ENCODE measurements around the gene ZNF324B. TPM values are rescaled to one million over a fixed set of nuclear protein-coding genes. Genes with fewer than 3 reads are reported as not detected.
"Not testable (repeated sequence)": the region's sequence is repeated elsewhere in the genome, so short reads cannot be mapped to it uniquely, and the experiment has no call there.

The ZNF324B gene
- 1 to 10 TPM in 5 of 6 donors, under 1 TPM in 1; 0.96 to 3.7 (median 2.4) TPM for polyA plus RNA-seq (ENCODE audit: low read depth in 6 of 6)

- ATAC-seq (ENCODE audit: low read depth in 2 of 2) (peak; percentile 95 to 96), DNase-seq (peak; percentile 96)
- peaks cover 0 to 25% of the 10 kb centered on the region in 2 donors for H3K36me3 Mint-ChIP-seq
- peaks cover 0 to 12% (median 8%) of the 10 kb centered on the region in 7 donors for H3K9me3 Mint-ChIP-seq
- peak within 1 kb of the TSS; percentile 87 to 97 (median 91) for H3K4me3 Mint-ChIP-seq
- H3K4me1 Mint-ChIP-seq, result peaks cover 18 to 21% (median 20%) of the 10 kb centered on the region in 3 donors
- H3K27ac Mint-ChIP-seq, result peak within 1 kb of the TSS; percentile 87 to 98 (median 94)
- H3K27me3 Mint-ChIP-seq, result peaks cover 12 to 18% (median 16%) of the 10 kb centered on the region in 3 donors
Observed at GRCh38 chr19:58451358-58452101, at the start of gene ZNF324B. TSS of gene ZNF324B (plus strand) at chr19:58451622. CDS start at chr19:58453702, 2,080 bp downstream.

GRCh38 chr19:58401840-58402421 lies 49.5 kb upstream of the ZNF324B start:
- peaks cover 11 to 23% (median 18%) of the 10 kb centered on the region in 3 donors for H3K4me1 Mint-ChIP-seq
- ATAC-seq (ENCODE audit: low read depth in 2 of 2) (no peak), DNase-seq (no peak)
- H3K27ac Mint-ChIP-seq, result peak overlapping the region in 4 of 6 donors; percentile 90 to 99 (median 98)
- peak overlapping the region in 7 of 8 donors; percentile 9 to 95 (median 90) for H3K4me3 Mint-ChIP-seq
- no peaks in the 10 kb centered on the region for H3K36me3 Mint-ChIP-seq
- H3K9me3 Mint-ChIP-seq, result no peaks in the 10 kb centered on the region
- peaks cover 6 to 26% (median 14%) of the 10 kb centered on the region in 3 donors for H3K27me3 Mint-ChIP-seq

- Mint-ChIP-seq H3K4me3 (peak overlapping the region in 1 of 8 donors; percentile 53), H3K4me1 (peaks cover 29 to 38% (median 35%) of the 10 kb centered on the region in 3 donors), H3K27me3 (peaks cover 0 to 11% (median 6%) of the 10 kb centered on the region in 3 donors)
- not testable (repeated sequence) for H3K36me3 Mint-ChIP-seq; DNase-seq; H3K9me3 Mint-ChIP-seq; H3K27ac Mint-ChIP-seq; ATAC-seq (ENCODE audit: low read depth in 2 of 2)
Observed at GRCh38 chr19:58403920-58404478, 47.4 kb upstream of the ZNF324B start.

GRCh38 chr19:58406818-58407657 lies 44.4 kb upstream of the ZNF324B start:
- Mint-ChIP-seq H3K4me1 (peaks cover 30 to 32% (median 31%) of the 10 kb centered on the region in 3 donors), H3K27me3 (no peaks in the 10 kb centered on the region), H3K4me3 (peak overlapping the region; percentile 92 to 98 (median 98)), H3K9me3 (no peaks in the 10 kb centered on the region), H3K36me3 (no peaks in the 10 kb centered on the region), H3K27ac (peak overlapping the region; percentile 93 to 99 (median 96))
- DNase-seq, result no peak
- no peak for ATAC-seq (ENCODE audit: low read depth in 2 of 2)

GRCh38 chr19:58407658-58408151 lies 43.7 kb upstream of the ZNF324B start:
- ATAC-seq (ENCODE audit: low read depth in 2 of 2) (peak in 1 of 2 donors; percentile 2), DNase-seq (no peak)
- peaks cover 0 to 3% of the 10 kb centered on the region in 2 donors for H3K36me3 Mint-ChIP-seq
- peak overlapping the region; percentile 92 to 98 (median 98) for H3K4me3 Mint-ChIP-seq
- peaks cover 30 to 32% (median 31%) of the 10 kb centered on the region in 3 donors for H3K4me1 Mint-ChIP-seq
- no peaks in the 10 kb centered on the region for H3K27me3 Mint-ChIP-seq
- H3K9me3 Mint-ChIP-seq, result no peaks in the 10 kb centered on the region
- peak overlapping the region; percentile 96 to 99 (median 98) for H3K27ac Mint-ChIP-seq

GRCh38 chr19:58408152-58409009 lies 43.0 kb upstream of the ZNF324B start, which contains the start of gene ZNF584:
TSS of gene ZNF584 (plus strand) at chr19:58408649. CDS start at chr19:58409148, 499 bp downstream.
- H3K27ac Mint-ChIP-seq, result peak within 1 kb of the TSS; percentile 96 to 99 (median 98)
- H3K4me1 Mint-ChIP-seq, result peaks cover 30 to 33% (median 32%) of the 10 kb centered on the region in 3 donors
- H3K4me3 Mint-ChIP-seq, result peak within 1 kb of the TSS; percentile 92 to 98 (median 98)
- DNase-seq, result peak; percentile 95
- no peaks in the 10 kb centered on the region for H3K27me3 Mint-ChIP-seq
- ATAC-seq (ENCODE audit: low read depth in 2 of 2), result peak; percentile 91 to 92
- no peaks in the 10 kb centered on the region for H3K9me3 Mint-ChIP-seq
- peaks cover 0 to 8% of the 10 kb centered on the region in 2 donors for H3K36me3 Mint-ChIP-seq

- peaks cover 0 to 8% of the 10 kb centered on the region in 2 donors for H3K36me3 Mint-ChIP-seq
- H3K27me3 Mint-ChIP-seq, result no peaks in the 10 kb centered on the region
- peaks cover 30 to 33% (median 32%) of the 10 kb centered on the region in 3 donors for H3K4me1 Mint-ChIP-seq
- peak overlapping the region; percentile 92 to 98 (median 98) for H3K4me3 Mint-ChIP-seq
- H3K9me3 Mint-ChIP-seq, result no peaks in the 10 kb centered on the region
- H3K27ac Mint-ChIP-seq, result peak overlapping the region in 5 of 6 donors; percentile 29 to 96 (median 80)
- DNase-seq (no peak), ATAC-seq (ENCODE audit: low read depth in 2 of 2) (no peak)
Observed at GRCh38 chr19:58409010-58409790, 42.2 kb upstream of the ZNF324B start.

GRCh38 chr19:58416604-58417003 lies 34.8 kb upstream of the ZNF324B start:
- Mint-ChIP-seq H3K27ac (no peak overlapping the region), H3K4me3 (peak overlapping the region in 1 of 8 donors; percentile 16), H3K27me3 (no peaks in the 10 kb centered on the region), H3K36me3 (peaks cover 20 to 32% of the 10 kb centered on the region in 2 donors), H3K9me3 (no peaks in the 10 kb centered on the region), H3K4me1 (peaks cover 0 to 2% (median 0%) of the 10 kb centered on the region in 3 donors)
- ATAC-seq (ENCODE audit: low read depth in 2 of 2), result no peak
- DNase-seq, result no peak

- no peaks in the 10 kb centered on the region for H3K27me3 Mint-ChIP-seq
- H3K4me1 Mint-ChIP-seq, result peaks cover 0 to 2% (median 0%) of the 10 kb centered on the region in 3 donors
- peaks cover 20 to 32% of the 10 kb centered on the region in 2 donors for H3K36me3 Mint-ChIP-seq
- H3K27ac Mint-ChIP-seq, result no peak overlapping the region
- H3K9me3 Mint-ChIP-seq, result no peaks in the 10 kb centered on the region
- DNase-seq (no peak), ATAC-seq (ENCODE audit: low read depth in 2 of 2) (no peak)
- no peak overlapping the region for H3K4me3 Mint-ChIP-seq
Observed at GRCh38 chr19:58417071-58417470, 34.4 kb upstream of the ZNF324B start.

- Mint-ChIP-seq H3K4me3 (peak overlapping the region in 1 of 8 donors; percentile 0), H3K9me3 (peaks cover 8 to 68% (median 50%) of the 10 kb centered on the region in 7 donors), H3K4me1 (peaks cover 0 to 4% (median 0%) of the 10 kb centered on the region in 3 donors), H3K27me3 (no peaks in the 10 kb centered on the region), H3K27ac (no peak overlapping the region), H3K36me3 (peaks cover 0 to 28% of the 10 kb centered on the region in 2 donors)
- no peak for ATAC-seq (ENCODE audit: low read depth in 2 of 2)
- no peak for DNase-seq
Observed at GRCh38 chr19:58428617-58429016, 22.8 kb upstream of the ZNF324B start.

- no peak for DNase-seq
- H3K27me3 Mint-ChIP-seq, result no peaks in the 10 kb centered on the region
- peaks cover 8 to 79% (median 60%) of the 10 kb centered on the region in 7 donors for H3K9me3 Mint-ChIP-seq
- H3K36me3 Mint-ChIP-seq, result peaks cover 7 to 28% of the 10 kb centered on the region in 2 donors
- H3K4me1 Mint-ChIP-seq, result peaks cover 0 to 4% (median 0%) of the 10 kb centered on the region in 3 donors
- no peak overlapping the region for H3K27ac Mint-ChIP-seq
- no peak for ATAC-seq (ENCODE audit: low read depth in 2 of 2)
- no peak overlapping the region for H3K4me3 Mint-ChIP-seq
Observed at GRCh38 chr19:58429745-58430144, 21.7 kb upstream of the ZNF324B start.

Measured in naive B cell (primary cell).